HepG2 (cell line): ENCODE data around the gene ANKRD11.

ENCODE experiments used
- AKAP8 ChIP-seq: sonication (generic); formaldehyde crosslinking; IDR thresholded peaks from 2 replicates; pipeline ENCODE4 v1.5.1; 2020; ENCODE audit warnings: mild to moderate bottlenecking, missing genetic modification reagents
- CEBPB ChIP-seq: IDR thresholded peaks from 2 replicates; pipeline ENCODE4 v1.6.1; 2011; ENCODE audit warnings: low read depth, low read length, improper control_type of control experiment, borderline replicate concordance
- CENPX ChIP-seq: sonication (generic); formaldehyde crosslinking; IDR thresholded peaks from 2 replicates; pipeline ENCODE4 v1.9.0; 2021; ENCODE audit warnings: mild to moderate bottlenecking, missing genetic modification reagents, moderate library complexity
- EZH2 ChIP-seq: conservative IDR thresholded peaks from 2 replicates; pipeline ENCODE4 v1.6.1; 2012; ENCODE audit warnings: mild to moderate bottlenecking, low read depth, low read length, moderate library complexity
- GABPA ChIP-seq, 2 experiments: IDR thresholded peaks; 2 replicates each; pipeline ENCODE4 v1.6.1; 2011 to 2016; ENCODE audit warnings: low read depth in 2 of 2, low read length in 1 of 2, missing biosample characterization in 1 of 2, missing genetic modification characterization in 1 of 2
- KAT7 ChIP-seq: IDR thresholded peaks from 2 replicates; pipeline ENCODE4 v1.6.1; 2018; ENCODE audit warnings: borderline replicate concordance, missing compliant biosample characterization
- NR2F6 ChIP-seq, 2 experiments: IDR thresholded peaks; 2 replicates each; pipeline ENCODE4 v1.6.1; 2016; ENCODE audit warnings: antibody characterized with exemption in 1 of 2, mild to moderate bottlenecking in 1 of 2
- POLR2A ChIP-seq, 2 experiments: IDR thresholded peaks; 2 replicates each; pipeline ENCODE4 v1.6.1; 2011; ENCODE audit warnings: low read depth in 2 of 2, low read length in 2 of 2, mild to moderate bottlenecking in 1 of 2, moderate library complexity in 1 of 2; ENCODE audit not compliant: insufficient read depth in 1 of 2
- SP1 ChIP-seq, 2 experiments: fragments of 450-650 bp in 1 of 2; sonication (generic) in 1 of 2; formaldehyde crosslinking in 1 of 2; IDR thresholded peaks; 2 replicates each; pipeline versions ENCODE4 v1.4.0 to v1.6.1; 2016 to 2020; ENCODE audit warnings: missing genetic modification reagents in 1 of 2
- ZFYVE20 ChIP-seq: sonication (generic); formaldehyde crosslinking; IDR thresholded peaks from 2 replicates; pipeline ENCODE4 v1.8.0; 2023; ENCODE audit warnings: low read depth, mild to moderate bottlenecking, moderate library complexity, missing genetic modification reagents, borderline replicate concordance
- TF ChIP-seq, protein P1 (sequence below): sonication (generic); formaldehyde crosslinking; conservative IDR thresholded peaks from 2 replicates; pipeline ENCODE4 v1.8.1; 2023; ENCODE audit warnings: missing genetic modification reagents
- TF ChIP-seq, protein P2 (sequence below), 2 experiments: sonication (generic) in 1 of 2; formaldehyde crosslinking in 1 of 2; IDR thresholded peaks; 2 replicates each; pipeline versions ENCODE4 v1.5.1 to v1.6.1; 2011 to 2020; ENCODE audit warnings: borderline replicate concordance in 1 of 2, low read depth in 1 of 2, low read length in 1 of 2, mild to moderate bottlenecking in 1 of 2, missing genetic modification reagents in 1 of 2, moderate library complexity in 1 of 2

GRCh38 chr16:89401205-89401604 lies 89.2 kb downstream of the ANKRD11 start:
- TF ChIP-seq, protein P1, sequence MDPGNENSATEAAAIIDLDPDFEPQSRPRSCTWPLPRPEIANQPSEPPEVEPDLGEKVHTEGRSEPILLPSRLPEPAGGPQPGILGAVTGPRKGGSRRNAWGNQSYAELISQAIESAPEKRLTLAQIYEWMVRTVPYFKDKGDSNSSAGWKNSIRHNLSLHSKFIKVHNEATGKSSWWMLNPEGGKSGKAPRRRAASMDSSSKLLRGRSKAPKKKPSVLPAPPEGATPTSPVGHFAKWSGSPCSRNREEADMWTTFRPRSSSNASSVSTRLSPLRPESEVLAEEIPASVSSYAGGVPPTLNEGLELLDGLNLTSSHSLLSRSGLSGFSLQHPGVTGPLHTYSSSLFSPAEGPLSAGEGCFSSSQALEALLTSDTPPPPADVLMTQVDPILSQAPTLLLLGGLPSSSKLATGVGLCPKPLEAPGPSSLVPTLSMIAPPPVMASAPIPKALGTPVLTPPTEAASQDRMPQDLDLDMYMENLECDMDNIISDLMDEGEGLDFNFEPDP (CRISPR knock-in tag) = no peak
- TF ChIP-seq, protein P2, sequence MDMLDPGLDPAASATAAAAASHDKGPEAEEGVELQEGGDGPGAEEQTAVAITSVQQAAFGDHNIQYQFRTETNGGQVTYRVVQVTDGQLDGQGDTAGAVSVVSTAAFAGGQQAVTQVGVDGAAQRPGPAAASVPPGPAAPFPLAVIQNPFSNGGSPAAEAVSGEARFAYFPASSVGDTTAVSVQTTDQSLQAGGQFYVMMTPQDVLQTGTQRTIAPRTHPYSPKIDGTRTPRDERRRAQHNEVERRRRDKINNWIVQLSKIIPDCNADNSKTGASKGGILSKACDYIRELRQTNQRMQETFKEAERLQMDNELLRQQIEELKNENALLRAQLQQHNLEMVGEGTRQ (IDR thresholded peaks at IDR 0.05; ENCODE audit: low read depth, low read length) = no peak
- TF ChIP-seq, protein P2 (CRISPR knock-in tag; IDR thresholded peaks at IDR 0.05; ENCODE audit: borderline replicate concordance) = no peak
- TF ChIP-seq EZH2 (no peak), KAT7 (CRISPR knock-in tag) (no peak), GABPA (IDR thresholded peaks at IDR 0.05; ENCODE audit: low read depth, low read length) (no peak), GABPA (CRISPR knock-in tag; IDR thresholded peaks at IDR 0.05; ENCODE audit: low read depth) (no peak), POLR2A (IDR thresholded peaks at IDR 0.05; ENCODE audit: insufficient read depth in 1 of 2, low read depth in 2 of 2, low read length in 2 of 2) (no peak), NR2F6 (IDR thresholded peaks at IDR 0.05) (no peak), NR2F6 (CRISPR knock-in tag; IDR thresholded peaks at IDR 0.05) (no peak), CENPX (no peak), SP1 (IDR thresholded peaks at IDR 0.05) (no peak), SP1 (CRISPR knock-in tag; IDR thresholded peaks at IDR 0.05) (no peak), AKAP8 (CRISPR knock-in tag) (no peak), CEBPB (no peak), ZFYVE20 (CRISPR knock-in tag) (no peak)
